Renal cortical epithelial cell (primary cell): ENCODE measurements around the gene TMEM202. TPM values are rescaled to one million over a fixed set of nuclear protein-coding genes. Genes with fewer than 3 reads are reported as not detected.
"Not testable (repeated sequence)": the region's sequence is repeated elsewhere in the genome, so short reads cannot be mapped to it uniquely, and the experiment has no call there.

Experiments used
- DNase-seq: peaks from one replicate; pipeline ENCODE4 v3.0.0-alpha.2; 2011; ENCODE audit warnings: low read depth
- total RNA-seq: library from RNA; depleted of rRNA; stranded (reverse); fragments of >200 nt; gene quantifications from 2 replicates; pipeline ENCODE4 v1.2.3, GENCODE V29; 2014

TMEM202 gene
- total RNA-seq, 1 donor from 2014 or later, result not detected

DNA sequence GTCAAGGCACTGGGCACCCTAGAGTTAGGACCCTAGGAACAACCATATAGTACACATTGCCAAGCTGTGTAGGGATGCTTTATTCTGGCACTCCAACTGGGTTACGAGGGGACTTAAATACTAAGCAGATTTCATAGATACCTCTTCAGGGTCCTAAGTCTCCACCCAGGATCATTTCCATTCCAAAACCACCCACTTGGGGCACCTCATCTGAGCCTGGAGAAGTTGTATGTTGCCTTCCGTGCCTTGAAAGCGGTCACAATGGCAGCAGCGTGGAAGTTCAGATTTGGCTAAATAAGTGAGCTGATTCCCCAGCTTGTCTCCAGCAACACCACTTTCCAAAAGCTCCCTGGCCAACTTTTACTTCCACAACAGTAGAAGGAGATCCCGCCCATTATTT, 4.6 kb downstream of the TMEM202 start:
- no peak for DNase-seq

DNA sequence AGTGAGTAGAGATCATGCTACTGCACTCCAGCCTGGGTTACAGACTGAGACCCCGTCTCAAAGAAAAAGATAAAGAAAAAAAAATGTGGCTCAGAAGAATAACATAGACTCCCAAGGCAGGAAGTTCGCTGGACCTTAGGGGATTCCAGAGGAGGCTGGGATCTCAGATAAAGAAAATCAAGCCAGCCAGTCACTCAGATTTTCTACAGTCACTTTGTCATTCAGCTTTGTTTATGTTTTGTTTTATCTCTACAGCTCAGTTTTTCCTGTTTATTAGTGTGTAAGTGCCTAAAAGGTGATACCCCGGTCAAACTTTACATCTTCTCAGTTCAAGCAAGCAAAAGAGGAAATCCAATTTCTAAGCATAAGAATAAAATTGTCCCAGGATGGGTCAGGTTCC, 6.3 kb downstream of the TMEM202 start:
- DNase-seq, result no peak

DNA sequence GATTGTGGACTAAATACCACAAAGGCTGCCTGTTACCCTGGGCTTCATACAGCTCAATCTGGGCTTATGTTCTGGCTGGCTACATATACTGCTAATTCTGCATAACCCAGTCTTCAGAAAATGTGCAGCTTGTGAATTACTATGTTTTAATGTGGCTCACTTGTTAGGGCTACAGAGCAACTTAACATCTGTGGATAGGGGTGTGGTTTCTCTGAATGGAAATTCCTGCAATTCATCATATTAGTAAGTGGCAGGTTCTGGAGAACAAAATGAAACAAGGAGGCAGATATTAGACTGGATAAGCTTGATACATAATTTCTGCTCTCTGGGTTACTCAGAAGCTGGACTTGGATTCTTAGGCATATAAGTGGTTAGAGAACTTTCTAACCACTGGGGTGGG, 6.7 kb downstream of the TMEM202 start:
- DNase-seq, result no peak

DNA sequence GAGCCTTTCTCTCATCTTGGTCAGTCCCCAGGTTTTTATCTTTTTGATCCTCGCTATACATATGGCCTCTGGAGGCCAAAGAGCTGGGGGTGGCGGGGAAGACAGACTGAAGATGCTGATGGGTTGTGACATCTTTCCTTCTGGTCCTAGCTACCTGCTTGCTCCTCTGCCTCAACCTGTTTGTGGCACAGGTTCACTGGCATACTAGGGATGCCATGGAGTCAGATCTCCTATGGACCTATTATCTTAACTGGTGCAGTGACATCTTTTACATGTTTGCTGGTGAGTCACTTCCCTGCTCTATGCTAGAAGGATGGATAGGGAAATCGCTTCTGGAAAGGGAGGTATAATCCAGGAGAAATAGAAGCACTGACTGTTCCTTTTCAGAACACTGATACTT, 8.8 kb downstream of the TMEM202 start:
- no peak for DNase-seq

DNA sequence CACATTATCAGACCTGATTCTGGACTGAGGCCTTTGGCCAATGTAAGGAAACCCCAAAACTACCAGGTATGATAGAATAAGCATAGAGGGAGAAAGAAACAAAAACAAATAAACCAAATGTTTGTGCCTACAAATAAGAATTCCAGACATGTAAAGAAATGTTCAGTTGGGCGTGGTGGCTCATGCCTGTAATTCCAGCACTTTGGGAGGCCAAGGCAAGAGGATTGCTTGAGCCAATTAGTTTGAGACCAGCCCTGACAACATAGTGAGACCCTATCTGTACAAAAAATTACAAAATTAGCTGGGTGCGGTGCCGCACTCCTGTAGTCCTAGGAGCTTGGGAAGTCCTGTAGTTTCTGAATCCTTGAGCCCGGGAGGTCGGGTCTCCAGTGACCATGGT, 13.0 kb downstream of the TMEM202 start:
- no peak for DNase-seq

DNA sequence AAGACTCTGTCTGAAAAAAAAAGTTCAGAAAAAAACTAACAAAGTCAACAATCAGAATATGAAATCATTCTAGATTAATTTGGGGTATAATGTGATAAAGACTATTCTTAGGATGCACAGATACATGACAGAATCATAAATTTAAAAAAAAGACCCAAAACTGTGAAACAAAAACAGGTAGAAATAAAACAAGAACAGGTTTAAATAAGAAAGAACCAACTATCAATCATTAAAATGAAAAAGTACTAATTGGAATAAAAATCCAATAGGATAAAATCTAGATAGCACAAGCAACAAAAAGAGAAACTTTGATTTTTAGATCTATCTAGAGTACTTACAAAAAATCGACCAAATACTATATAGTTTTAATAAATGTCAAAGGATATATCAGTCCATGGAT, 13.4 kb downstream of the TMEM202 start:
- no peak for DNase-seq

DNA sequence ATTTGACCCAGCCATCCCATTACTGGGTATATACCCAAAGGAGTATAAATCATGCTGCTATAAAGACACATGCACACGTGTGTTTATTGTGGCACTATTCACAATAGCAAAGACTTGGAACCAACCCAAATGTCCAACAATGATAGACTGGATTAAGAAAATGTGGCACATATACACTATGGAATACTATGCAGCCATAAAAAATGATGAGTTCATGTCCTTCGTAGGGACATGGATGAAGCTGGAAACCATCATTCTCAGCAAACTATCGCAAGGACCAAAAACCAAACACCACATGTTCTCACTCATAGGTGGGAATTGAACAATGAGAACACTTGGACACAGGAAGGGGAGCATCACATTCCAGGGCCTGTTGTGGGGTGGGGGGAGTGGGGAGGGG, 15.2 kb downstream of the TMEM202 start:
- not testable (repeated sequence) for DNase-seq

DNA sequence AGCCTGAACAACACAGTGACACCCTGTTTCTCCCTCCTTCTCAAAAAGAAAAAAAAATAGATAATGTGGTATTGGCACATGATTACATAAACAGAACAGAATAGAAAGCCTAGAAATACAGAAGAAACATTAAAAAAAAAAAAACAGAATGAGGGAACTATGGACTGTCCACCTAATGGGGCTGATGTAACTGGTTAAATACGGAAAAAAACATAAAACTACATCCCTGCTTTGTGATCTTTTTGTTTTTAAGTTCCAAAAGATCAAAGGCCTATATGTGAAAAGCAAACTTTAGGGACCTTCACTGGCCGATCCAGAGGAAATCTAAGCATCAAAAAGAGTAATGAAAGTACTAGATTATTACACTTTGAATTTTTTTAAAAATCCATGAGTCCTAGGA, 17.2 kb downstream of the TMEM202 start:
- DNase-seq, result no peak

DNA sequence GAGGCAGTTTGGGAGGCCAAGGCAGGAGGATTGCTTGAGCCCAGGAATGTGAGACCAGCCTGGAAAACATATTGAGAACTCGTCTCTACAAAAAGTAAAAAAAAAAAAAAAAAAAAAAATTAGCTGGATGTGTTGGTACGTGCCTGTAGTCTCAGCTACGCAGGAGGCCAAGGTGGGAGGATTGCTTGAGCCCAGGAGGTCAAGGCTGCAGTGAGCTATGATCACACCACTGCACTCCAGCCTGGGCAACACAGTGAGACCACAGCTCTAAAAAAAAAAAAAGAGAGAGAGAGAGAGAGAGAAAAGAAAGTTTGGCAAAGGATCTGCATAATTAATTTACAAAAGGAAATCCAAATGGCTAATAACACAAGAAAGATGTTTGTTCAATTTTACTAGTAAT, 21.7 kb downstream of the TMEM202 start:
- not testable (repeated sequence) for DNase-seq

DNA sequence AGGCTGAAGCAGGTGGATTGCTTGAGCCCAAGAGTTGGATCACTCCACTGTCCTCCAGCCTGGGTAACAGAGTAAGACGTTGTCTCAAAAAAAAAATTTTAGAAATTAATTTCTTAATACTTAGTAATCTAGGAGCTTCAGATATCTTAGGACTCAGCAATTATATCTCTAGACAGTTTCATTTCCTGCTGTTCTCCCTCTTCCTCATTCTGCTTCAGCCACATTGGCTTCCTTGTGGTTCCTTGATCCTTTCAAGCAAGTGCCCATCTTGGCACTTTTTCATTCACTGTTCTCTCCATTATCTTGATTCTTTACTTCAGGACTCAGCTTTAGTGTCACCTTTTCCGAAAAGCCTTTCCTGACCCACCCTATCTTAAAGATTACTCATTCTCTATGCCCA, 22.5 kb downstream of the TMEM202 start:
- no peak for DNase-seq

DNA sequence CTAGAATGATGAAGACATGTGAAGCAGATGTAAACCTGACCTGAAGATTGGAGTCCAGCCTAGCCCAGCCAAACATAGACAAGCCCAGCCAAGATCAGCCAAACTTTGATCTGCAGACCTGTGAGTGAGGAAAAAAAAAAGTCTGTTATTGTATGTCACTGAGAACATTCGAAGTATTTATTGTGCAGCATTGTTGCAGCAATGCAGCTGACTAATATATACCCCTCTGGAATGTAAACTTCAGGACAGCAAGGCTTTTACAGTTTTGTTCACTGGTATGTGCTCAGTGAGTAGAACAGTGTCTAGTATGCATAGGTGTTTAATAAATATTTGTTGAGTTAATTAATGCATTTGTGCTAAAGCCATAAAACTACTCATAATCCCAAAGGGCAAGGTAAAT, 23.4 kb downstream of the TMEM202 start:
- DNase-seq, result no peak

DNA sequence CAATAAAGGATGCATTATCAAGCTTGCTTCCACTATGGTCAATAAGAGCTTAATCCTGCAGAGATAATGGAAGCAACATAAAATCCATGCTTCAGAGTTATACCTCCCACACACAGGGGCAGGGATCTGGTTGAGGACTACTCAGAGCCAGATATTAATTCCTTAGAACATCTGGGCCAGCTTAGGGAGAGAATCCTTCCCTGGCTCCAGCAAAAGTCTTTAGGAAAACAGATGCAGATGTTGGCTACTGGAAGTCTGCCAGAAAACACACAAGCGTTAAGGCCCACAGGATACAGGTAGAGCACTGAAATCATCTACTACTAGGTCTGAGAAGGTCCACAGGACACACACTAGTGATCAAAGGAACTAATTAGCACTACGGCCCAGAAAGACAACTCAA, 25.2 kb downstream of the TMEM202 start:
- no peak for DNase-seq

DNA sequence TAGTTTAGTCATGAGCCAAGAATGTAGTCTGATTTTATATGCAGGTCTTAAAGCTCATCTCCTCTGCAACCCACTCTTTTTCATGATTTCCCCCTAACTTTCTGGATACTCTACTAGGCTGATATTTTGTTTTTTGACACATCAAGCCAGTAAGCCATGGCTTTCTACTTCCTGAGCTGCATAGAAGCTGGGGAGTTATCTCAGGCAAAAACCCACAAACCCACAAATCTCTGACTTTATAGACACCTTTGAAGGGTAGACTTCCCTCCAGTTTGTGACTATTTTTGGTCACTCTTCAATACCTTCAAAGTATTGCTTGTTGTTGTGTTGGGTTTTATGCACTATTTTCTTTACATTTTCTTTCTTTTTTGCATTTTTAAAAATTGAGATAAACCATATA, 28.6 kb downstream of the TMEM202 start:
- DNase-seq, result no peak

DNA sequence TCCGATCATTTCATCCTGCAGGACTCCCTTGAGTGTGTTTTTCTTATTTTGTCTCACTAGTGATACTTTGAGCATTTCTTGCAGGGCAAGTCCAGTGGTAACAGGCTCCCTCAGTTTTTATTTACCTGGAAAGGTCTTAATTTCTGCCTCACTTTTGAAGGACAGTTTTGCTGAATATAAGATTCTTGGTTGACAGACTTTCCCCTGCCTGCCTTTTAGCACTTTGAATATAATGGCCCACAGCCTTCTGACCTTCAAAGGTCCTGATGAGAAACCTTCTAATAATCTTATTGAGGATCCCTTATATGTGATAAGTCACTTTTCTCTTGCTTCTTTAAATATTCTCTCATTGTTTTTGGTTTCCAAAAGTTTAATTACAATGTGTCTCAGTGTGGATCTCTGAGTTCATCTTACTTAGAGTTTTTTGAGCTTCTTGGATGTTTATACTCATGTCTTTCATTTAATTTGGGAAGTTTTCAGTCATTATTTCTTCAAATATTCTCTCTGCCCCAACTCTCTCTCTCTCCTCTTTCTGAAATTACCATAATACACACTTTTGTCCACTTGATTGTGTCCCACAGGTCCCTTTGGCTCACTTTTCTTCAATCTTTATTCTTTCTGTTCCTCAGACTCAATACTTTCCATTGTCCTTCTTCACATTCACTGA, 39.7 kb downstream of the TMEM202 start:
- DNase-seq, result no peak

DNA sequence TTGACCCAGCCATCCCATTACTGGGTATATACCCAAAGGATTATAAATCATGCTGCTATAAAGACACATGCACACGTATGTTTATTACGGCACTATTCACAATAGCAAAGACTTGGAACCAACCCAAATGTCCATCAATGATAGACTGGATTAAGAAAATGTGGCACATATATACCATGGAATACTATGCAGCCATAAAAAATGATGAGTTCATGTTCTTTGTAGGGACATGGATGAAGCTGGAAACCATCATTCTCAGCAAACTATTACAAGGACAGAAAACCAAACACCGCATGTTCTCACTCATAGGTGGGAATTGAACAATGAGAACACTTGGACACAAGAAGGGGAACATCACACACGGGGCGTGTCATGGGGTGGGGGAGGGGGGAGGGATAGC, 44.7 kb downstream of the TMEM202 start:
- DNase-seq, result not testable (repeated sequence)

DNA sequence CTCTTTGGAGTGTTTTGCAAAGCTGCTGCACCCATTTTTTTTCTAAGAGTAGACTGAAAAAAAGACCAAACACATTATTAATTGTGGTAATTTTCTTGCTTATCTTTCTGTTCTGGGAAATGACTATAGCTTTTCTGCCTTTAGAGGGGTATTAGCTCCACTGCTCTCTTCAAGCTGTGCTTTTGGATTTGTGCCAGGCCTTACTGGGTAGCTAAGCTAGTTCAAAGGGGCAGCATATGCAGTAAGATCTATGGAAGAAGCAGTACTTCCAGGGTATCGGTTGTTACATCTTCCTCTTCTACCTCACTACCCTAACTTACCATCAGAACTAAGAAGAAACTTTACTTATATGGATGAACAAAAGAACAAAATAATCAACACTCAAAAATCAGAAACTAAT, 47.3 kb downstream of the TMEM202 start:
- no peak for DNase-seq

DNA sequence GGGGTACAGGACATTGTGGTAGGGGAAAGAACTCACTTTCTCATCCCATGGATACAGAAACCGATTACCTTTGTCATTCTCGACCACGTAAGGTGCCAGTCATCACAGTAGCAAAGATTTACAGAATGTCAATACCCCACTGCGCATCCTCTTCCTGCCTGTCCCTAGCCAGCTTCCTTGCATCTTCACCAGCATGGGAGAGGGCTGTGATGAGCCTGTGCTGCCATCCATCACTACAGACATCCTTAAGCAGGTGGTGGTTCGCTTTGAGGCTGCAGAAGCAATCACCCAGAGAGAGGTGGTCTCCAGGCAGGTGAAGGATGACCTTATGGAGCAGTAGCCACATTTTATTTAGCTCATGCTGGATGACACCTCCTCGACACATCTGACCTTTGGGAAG, 52.7 kb downstream of the TMEM202 start:
- no peak for DNase-seq

DNA sequence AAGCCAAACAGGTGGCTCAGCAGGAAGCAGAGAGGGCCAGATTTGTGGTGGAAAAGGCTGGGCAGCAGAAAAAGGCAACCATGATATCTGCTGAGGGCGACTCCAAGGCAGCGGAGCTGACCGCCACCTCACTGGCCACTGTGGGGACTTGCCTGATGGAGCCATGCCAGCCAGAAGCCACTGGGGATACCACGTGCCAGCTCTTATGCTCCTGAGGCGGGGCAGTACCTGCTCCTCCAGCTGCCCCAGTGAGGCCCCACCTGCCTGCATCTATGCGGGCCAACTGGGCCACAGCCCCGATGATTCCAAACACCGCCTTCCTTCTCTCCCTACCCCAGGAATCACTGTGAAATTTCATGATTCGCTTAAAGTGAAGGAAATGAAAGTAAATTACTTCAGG, 53.1 kb downstream of the TMEM202 start:
- no peak for DNase-seq

DNA sequence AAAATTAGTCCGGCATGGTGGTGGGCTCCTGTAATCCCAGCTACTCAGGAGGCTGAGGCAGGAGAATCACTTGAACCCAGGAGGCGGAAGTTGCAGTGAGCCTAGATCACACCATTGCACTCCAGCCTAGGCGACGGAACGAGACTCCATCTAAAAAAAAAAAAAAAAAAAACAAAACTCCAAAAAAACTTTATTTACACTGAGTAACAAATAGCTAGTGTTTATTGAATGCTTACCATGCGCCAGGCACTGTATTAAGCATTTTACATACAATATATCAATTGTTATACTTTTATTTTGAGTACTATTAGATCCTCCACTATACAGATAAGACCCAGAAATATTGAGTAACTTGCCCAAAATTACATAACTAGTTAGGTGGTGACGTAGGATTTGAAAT, 58.6 kb downstream of the TMEM202 start:
- no peak for DNase-seq

Other genes with a start within 250 kb of the TMEM202 start
- 0.52 and 1.8 TPM in 2 replicates for gene GRAMD2A, start 200.5 kb upstream of the TMEM202 start, total RNA-seq
- gene PKM, start 167.1 kb upstream of the TMEM202 start, total RNA-seq, result 3,079 and 5,384 TPM in 2 replicates
- 13.9 and 22.3 TPM in 2 replicates for gene PARP6, start 125.8 kb upstream of the TMEM202 start, total RNA-seq
- 0.15 TPM in 1 of 2 replicates, not detected in the other for gene CELF6, start 78.1 kb upstream of the TMEM202 start, total RNA-seq
- 48.4 and 64.6 TPM in 2 replicates for gene HEXA, start 22.3 kb upstream of the TMEM202 start, total RNA-seq
- gene ARIH1, start 76.0 kb downstream of the TMEM202 start, total RNA-seq, result 16.8 and 67.4 TPM in 2 replicates